Activated CD8-positive, alpha-beta memory T cell treated with anti-CD3 and anti-CD28 coated beads, Interleukin-2, amount 50 U/mL, for 1 hour (primary cell): ENCODE data around the gene RAB40A.
"Not testable (repeated sequence)": the region's sequence is repeated elsewhere in the genome, so short reads cannot be mapped to it uniquely, and the experiment has no call there.

Experiments
- DNase-seq: peaks from one replicate; pipeline ENCODE4 v3.0.0-alpha.2; 2020; ENCODE audit errors: extremely low read depth

The RAB40A gene

GRCh38 chrX:103461156-103461555, 58.1 kb downstream of the RAB40A start:
- DNase-seq: no peak

- not testable (repeated sequence) for DNase-seq
Observed at GRCh38 chrX:103460001-103460755, 59.1 kb downstream of the RAB40A start.

GRCh38 chrX:103453655-103454054, 65.6 kb downstream of the RAB40A start:
- no peak for DNase-seq
